GM12891 (cell line): ENCODE measurements around the gene DNM3.

ENCODE experiments used
- PAX5 ChIP-seq: IDR thresholded peaks from 2 replicates; pipeline ENCODE4 v1.6.1; 2011; ENCODE audit warnings: low read length, moderate library complexity, mild to moderate bottlenecking; ENCODE audit not compliant: insufficient read depth, severe bottlenecking
- POLR2A ChIP-seq: IDR thresholded peaks from 2 replicates; pipeline ENCODE4 v1.6.1; 2011; ENCODE audit warnings: low read depth, low read length, control low read depth
- POLR2AphosphoS5 ChIP-seq: IDR thresholded peaks from 2 replicates; pipeline ENCODE4 v1.6.1; 2011; ENCODE audit warnings: low read depth, low read length, control low read depth
- SPI1 ChIP-seq: IDR thresholded peaks from 2 replicates; pipeline ENCODE4 v1.6.1; 2011; ENCODE audit warnings: low read depth, low read length, control low read depth
- TAF1 ChIP-seq: IDR thresholded peaks from 2 replicates; pipeline ENCODE4 v1.6.1; 2011; ENCODE audit warnings: low read depth, low read length, control low read depth

DNA sequence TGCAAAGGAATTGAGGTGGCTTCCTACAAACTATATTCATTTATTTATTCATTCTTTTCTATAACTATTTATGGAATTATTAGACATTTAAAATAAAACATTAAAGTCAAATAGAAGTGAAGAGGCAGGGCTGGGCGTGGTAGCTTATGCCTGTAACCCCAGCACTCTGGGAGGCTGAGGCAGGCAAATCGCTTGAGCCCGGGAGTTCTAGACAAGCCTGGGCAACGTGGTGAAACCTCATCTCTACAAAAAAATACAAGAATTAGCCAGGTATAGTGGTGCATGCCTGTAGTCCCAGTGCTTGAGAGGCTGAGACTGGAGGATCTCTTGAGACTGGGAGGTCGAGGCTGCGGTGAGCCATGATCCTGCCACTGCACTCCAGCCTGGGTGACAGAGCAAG lies 23.8 kb downstream of the DNM3 start:
- TF ChIP-seq TAF1 (no peak), SPI1 (no peak), POLR2A (no peak), POLR2AphosphoS5 (no peak), PAX5 (no peak)
